HG02973 (cell line): ENCODE results near the gene RNF150.
"Not testable (repeated sequence)": the region's sequence is repeated elsewhere in the genome, so short reads cannot be mapped to it uniquely, and the experiment has no call there.

ENCODE experiments used
- ATAC-seq: cut with Tn5 transposase; IDR thresholded peaks from one replicate; pipeline ENCODE4 v1.9.1; 2021; ENCODE audit warnings: moderate library complexity; ENCODE audit not compliant: unreplicated experiment

RNF150 gene

DNA sequence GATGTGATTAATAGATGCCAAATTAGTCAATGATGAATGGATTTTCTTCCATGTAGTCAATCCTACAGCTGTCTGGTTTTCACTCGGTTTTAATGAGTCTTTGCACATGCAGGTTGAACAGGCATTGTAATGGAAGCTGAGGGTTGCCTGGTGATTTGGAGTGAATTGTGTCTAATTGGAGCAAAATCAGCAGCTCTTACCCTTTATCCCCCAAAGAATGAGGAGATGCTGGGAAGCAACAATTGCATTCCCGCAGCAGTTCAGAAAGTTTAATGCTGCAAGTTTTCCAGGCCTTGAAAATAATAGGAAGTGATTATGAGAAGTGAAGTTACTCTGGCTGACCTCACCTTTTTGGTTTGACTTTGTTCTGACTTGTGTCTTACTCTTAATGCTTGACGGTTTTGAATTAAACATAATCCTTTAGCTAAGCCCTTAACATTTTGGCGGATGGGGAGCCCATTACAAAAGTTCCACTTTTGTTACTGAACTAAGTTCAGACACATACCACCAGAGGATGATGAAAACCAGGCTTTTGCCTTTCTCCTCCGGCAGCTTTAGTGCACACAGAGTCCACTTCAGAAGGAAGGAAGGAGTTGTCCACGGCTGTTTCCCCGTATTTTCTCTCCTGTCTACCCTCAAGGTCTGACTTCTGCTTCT is 298.3 kb downstream of the RNF150 start:
- no peak for ATAC-seq

DNA sequence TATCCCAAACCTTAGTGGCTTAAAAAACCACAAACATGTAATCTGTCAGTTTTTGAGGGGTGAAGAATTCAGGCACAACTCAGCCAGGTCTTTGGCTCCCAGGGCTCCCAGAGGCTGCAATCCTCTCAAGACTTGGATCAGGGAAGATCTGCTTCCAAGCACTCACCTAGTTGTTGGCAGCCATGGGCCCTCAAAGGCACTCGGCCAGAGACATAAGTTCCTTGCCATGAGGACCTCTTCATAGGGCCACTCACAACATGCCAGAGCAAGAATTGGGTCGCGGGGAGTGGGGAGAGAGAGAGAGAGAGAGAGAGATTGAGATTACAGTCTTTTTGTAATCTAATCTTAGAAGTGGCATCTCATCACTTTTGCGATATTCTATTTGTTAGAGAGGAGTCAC is 300.0 kb downstream of the RNF150 start:
- ATAC-seq = no peak

DNA sequence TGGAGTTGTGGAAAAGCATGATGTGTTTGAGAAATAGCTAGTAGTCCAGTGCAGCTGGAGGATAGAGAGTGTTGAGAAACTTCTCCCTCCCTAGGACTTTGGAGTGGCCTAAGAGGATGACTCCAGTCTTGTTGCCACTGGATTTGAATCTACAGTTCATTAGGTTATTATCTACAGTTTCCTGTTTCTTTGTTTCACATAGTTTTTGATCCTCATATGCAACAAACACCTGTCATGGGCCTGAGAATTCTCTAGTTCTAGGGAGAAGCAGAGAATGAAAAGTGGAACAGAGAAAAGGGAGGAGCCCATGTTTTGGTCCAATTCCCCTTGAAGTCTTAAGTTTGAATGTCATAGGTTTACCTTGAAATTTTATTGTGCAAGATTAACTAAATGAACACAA is 303.4 kb downstream of the RNF150 start:
- ATAC-seq = peak; percentile 80

DNA sequence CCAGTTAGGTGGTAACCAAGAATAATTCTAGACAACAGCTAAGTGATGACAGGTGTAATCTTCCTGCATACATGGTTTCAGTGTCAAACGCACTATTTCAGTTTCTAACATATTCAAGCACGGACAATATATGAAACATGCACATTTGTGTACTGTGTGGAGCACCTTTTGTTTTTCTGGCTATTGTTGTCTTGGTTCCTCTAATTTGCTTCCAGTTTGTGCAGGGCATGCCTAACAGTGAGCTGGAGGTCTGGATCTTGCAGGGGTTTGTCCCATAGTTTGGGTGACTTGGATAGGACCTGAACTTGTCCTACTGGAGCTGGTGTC is 306.6 kb downstream of the RNF150 start:
- ATAC-seq = peak; percentile 47

DNA sequence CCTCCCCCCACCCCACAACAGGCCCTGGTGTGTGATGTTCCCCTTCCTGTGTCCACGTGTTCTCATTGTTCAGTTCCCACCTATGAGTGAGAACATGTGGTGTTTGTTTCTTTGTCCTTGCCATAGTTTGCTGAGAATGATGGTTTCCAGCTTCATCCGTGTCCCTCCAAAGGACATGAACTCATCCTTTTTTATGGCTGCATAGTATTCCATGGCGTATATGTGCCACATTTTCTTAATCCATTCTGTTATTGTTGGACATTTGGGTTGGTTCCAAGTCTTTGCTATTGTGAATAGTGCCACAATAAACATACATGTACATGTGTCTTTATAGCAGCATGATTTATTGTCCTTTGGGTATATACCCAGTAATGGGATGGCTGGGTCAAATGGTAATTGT is 312.7 kb downstream of the RNF150 start:
- ATAC-seq = not testable (repeated sequence)

DNA sequence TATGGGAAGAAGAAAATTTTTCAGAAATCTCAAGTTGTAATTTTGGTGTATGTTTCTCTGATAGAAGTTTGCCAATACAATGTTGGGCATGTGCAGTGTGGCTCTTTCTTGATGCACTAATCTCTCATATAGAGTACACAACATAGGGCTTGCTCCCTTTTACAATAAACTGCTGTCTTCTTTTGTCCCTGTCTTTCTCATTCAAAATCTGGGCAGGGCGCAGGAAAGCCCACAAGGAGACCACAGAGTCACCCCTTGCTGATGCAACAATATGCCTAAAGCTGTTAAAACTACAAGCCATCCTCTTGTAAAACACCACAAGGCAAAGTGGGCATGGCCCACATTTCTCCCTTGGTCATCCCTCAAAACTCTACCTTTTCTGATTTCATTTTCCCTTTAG is 313.7 kb downstream of the RNF150 start:
- ATAC-seq = no peak

DNA sequence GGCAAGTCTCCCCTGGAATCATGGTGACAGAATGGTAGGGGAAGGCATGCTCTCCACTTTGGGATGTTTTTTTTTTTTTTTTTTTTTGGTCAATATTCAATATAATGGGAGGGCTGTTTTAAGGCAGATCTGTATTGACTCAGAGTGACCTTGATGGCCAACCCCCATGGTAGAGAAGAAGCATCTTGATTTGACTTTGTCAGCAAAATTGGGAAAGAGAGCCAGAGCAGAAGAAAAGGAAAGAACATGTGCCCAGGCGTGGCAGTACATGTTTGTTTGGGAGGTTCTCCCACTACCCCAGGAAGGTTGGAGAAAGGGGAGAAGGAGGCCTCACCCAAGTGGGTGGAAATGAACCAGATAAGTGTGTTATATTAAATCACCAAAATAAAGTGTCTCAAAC is 314.8 kb downstream of the RNF150 start:
- ATAC-seq = no peak

DNA sequence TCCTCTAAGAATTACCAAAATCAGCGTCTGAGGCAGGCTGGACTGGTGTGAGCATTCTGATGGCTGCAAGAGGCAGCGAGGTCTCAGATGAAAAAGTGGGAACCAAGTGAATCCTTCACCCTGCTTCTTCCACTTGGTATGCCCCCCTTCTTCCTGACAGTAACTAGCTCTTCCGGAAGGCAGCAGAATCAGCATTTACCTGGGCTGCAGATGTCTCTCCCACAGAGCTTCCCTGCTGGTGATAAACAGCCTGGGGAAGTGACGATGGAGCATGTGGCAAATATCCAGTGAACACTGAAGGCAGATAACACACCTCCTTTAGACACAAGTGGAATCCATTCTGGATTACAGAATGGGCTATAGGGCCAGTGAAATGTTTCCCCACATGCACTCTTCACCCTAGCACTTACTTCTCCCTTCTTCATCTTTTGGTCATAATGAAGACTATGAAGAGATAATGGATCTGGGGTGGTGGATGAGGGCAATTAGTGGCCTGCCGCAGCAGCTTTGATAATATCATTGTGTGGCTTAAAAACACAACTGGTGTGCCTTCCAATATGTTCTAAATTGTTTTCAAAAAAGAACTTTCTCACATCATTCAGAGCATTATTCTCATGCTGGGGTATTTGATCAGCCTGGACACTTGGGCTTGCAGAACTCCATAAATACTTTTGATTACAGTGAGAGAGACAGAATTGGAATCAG is 316.3 kb downstream of the RNF150 start:
- no peak for ATAC-seq

DNA sequence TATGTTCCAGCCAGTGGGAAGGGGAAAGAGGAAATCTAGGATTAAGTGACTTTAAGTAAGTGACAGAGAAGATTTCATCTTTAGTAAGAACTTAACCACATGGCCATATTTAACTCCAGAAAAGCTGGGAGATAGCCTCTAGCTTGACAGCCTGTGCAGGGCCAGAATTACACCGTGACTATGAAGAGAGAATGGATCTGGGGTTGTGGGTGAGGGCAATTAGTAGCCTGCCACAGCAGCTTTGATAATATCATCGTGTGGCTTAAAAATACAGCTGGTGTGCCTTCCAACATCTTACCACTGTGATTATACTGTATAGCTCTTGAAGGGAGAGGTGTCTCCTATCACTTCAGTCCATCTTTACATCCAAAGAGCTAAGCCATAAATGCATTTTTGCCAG is 319.5 kb downstream of the RNF150 start:
- no peak for ATAC-seq

DNA sequence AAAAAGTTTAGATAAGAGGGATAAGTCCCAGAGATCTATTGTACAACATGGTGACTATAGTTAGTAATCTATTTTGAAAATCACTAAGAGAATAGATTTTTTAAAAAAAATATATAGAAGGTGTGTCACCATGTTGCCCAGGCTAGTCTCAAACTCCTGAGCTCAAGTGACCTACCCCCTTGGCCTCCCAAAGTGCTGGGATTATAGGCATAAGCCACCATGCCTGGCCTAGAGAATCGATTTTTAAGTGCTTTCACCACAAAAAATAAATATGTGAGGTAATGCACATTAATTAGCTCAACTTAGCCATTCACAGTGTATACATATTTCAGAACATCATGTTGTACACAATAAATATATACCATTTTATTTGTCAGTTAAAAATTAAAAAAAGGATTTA is 320.4 kb downstream of the RNF150 start:
- no peak for ATAC-seq

DNA sequence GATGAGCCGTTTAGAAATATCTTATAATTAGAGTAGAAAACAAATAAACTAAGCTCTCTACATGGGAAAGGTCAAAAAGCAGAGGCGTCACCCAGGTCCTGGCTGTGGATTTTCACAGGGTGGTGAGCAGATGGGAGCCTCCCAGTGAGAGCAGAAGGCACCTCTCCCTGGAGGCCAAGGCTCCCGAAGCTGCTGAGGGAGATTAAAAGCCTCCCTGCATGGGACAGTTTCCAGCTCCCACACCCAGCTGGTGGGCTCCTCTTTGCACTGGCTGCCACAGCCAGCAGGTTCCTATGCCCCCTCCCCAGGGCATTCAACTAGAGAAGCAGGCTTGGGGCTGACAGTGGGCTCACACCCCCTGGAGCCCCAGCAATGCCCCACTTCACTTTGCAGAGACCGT is 321.8 kb downstream of the RNF150 start:
- ATAC-seq = no peak

DNA sequence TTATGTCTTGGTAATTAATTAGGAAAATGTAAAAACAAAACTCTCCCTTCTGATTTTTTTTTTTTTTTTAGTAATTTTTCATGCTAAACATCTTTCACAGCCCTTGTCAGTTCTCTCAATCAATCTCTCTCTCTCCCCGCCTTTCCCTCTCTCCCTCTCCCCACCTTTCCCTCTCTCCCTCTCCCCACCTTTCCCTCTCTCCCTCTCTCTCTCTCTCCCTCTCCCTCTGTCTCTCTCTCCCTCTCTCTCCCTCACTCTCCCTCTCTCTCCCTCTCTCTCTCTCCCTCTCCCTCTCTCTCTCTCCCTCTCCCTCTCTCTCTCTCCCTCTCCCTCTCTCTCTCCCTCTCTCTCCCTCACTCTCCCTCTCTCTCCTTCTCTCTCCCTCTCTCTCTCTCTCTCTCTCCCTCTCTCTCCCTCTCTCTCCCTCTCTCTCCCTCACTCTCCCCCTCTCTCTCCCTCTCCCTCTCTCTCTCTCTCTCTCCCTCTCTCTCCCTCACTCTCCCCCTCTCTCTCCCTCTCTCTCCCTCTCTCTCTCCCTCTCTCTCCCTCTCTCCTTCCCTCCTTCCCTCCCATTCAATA is 322.6 kb downstream of the RNF150 start:
- ATAC-seq = not testable (repeated sequence)
